Large intestine (tissue), 3 donors: ENCODE results near the gene TIAM2. TPM values are rescaled to one million over a fixed set of nuclear protein-coding genes. Genes with fewer than 3 reads are reported as not detected.

Experiments
- DNase-seq, 2 donors: peaks; one replicate each; pipeline versions ENCODE4 v3.0.0 to v3.0.0-alpha.2; 2013
- H3K27ac ChIP-seq: one replicate; pipeline ENCODE4 v1.5.1; 2013; ENCODE audit warnings: low read length
- H3K27me3 ChIP-seq: 2 replicates; pipeline ENCODE4 v1.6.1; 2013; ENCODE audit warnings: low read length; ENCODE audit not compliant: control insufficient read depth, insufficient read depth
- H3K36me3 ChIP-seq: 2 replicates; pipeline ENCODE4 v1.6.1; 2013; ENCODE audit warnings: low read length; ENCODE audit not compliant: control insufficient read depth, insufficient read depth
- H3K4me1 ChIP-seq: one replicate; pipeline ENCODE4 v1.6.1; 2013; ENCODE audit warnings: low read length; ENCODE audit not compliant: control insufficient read depth, insufficient read depth
- H3K4me3 ChIP-seq: one replicate; pipeline ENCODE4 v1.5.1; 2013; ENCODE audit warnings: low read length
- H3K9me3 ChIP-seq: one replicate; pipeline ENCODE4 v1.6.1; 2013; ENCODE audit warnings: mild to moderate bottlenecking, low read depth, low read length, moderate library complexity; ENCODE audit not compliant: control insufficient read depth
- WGBS: methylation state at CpG from one replicate; pipeline ENCODE4 v1.1.5; 2013; ENCODE audit warnings: low lambda C conversion rate; ENCODE audit not compliant: insufficient coverage; 5-methylcytosine and 5-hydroxymethylcytosine counted together
- polyA plus RNA-seq: library from polyadenylated mRNA; unstranded; fragments of 120-200 nt; gene quantifications from one replicate; pipeline ENCODE4 v1.2.1, GENCODE V29; 2013

Gene TIAM2
- polyA plus RNA-seq, 1 donor, result 16.3 TPM

DNA sequence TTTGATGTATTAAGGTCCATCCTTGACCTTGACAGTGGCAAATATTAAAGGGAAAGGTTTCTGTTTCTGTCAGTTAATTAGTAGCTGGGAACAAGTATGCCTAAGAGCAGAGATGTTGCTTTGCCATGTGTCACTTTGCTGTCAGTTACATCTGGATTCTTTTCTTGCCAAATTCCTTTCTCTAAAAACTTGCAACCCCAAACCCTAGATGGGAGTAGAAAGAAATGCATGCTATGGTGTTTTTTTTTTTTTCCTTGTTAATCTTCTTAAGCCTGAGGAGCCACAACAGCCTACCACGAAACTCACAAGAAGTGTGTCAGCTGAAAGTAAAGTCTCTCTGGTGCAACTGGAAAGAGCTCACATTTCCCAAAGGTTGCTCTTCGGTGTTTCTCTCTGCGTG, 250.7 kb downstream of the TIAM2 start:
- Histone ChIP-seq H3K9me3 (no peaks in the 10 kb centered on the region), H3K36me3 (peaks cover 40% of the 10 kb centered on the region), H3K27me3 (no peaks in the 10 kb centered on the region), H3K4me1 (no peaks in the 10 kb centered on the region), H3K4me3 (no peak overlapping the region), H3K27ac (no peak overlapping the region)
- no CpG with 5 or more reads among the region's 3 CpGs for WGBS
- DNase-seq, result no peak

DNA sequence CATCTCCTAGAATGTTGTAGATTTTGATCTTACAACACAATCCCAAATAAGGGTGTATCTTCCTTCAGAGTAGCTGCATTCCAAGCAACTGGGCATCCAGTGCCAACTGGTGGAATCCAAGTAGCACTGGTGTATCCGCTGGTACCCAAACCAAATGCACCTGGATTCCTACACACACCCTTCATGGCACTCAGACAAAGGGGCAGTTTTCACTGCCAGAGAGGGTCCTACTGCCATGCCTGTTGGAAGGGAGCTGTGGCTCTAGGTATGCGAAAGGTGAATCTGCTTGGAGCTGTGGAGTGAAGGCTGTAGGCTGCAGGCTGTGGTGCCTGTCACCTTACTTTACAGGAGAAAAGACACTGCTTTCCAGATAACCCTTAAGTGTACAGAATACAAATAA, 251.7 kb downstream of the TIAM2 start:
- Histone ChIP-seq H3K27me3 (no peaks in the 10 kb centered on the region), H3K27ac (no peak overlapping the region), H3K4me3 (no peak overlapping the region), H3K9me3 (no peaks in the 10 kb centered on the region), H3K4me1 (no peaks in the 10 kb centered on the region), H3K36me3 (peaks cover 47% of the 10 kb centered on the region)
- WGBS, result no CpG with 5 or more reads among the region's 2 CpGs
- DNase-seq, result no peak

DNA sequence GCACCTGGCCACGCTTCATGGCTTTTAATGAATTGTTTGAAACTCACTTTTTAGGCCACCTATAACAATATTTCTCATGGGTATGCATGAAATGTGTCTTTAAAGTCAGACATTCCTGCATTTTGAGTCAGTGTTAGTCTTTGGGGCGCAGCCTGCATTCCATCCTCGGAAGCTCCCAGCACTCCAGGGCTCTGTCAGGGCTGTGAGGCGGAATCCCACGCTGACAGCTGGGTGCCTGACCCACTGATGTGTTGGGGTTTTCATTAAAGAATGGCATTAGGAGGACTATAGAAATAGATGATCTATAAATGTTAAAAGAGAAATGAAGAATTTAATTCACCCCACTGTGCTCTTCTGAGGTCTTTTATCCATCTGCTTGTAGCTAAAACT, 252.5 kb downstream of the TIAM2 start:
- H3K9me3 ChIP-seq, result no peaks in the 10 kb centered on the region
- H3K27me3 ChIP-seq, result no peaks in the 10 kb centered on the region
- peaks cover 53% of the 10 kb centered on the region for H3K36me3 ChIP-seq
- no peak for DNase-seq
- H3K4me1 ChIP-seq, result no peaks in the 10 kb centered on the region
- no peak overlapping the region for H3K27ac ChIP-seq
- H3K4me3 ChIP-seq, result no peak overlapping the region
- 71% methylated on average over 3 of the region's 5 CpGs for WGBS

DNA sequence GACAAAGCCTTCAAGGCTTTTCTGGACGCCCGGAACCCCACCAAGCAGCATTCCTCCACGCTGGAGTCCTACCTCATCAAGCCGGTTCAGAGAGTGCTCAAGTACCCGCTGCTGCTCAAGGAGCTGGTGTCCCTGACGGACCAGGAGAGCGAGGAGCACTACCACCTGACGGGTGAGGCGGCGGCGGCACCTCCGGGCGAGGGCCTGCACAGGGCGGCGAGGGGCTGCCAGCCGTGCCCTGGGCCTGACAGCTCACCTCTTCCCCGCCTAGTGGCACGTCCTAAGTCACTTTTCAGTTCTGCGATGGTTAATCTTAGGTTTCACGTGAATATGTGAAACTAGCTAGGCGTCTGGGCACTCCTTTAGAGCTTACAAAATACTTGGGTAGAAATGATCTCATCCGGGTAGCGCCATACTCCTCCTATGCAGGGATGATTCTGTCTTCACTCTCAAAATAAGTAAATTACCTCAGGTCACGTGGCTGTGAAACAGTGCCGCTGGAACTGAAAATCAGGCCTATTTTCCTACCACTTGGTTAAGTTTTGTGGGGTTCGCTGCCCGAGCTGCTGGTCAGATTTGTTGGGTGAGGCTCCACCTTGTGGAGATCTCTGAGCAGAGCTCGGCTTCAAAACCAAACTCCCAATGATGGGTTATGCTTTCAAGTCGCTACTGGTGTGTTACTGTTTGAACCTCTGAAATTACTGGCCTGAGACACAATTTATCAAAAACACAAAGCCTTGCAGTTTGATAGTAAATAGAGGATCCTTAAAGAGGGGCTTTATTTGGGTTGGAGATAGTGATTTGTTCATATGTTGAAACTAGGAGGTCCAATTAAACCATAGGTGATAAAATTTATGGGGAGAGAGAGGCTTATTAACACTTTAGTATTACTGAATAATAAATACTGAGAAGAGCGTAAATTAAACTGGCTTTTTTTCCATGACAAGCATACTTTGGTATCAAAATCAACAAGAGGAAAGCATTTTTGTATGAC, 253.2 kb downstream of the TIAM2 start:
- Histone ChIP-seq H3K27me3 (no peaks in the 10 kb centered on the region), H3K9me3 (no peaks in the 10 kb centered on the region), H3K4me1 (no peaks in the 10 kb centered on the region), H3K27ac (no peak overlapping the region), H3K36me3 (peaks cover 58% of the 10 kb centered on the region), H3K4me3 (no peak overlapping the region)
- WGBS, result no CpG with 5 or more reads among the region's 30 CpGs
- DNase-seq, result peak; percentile 19 to 44

DNA sequence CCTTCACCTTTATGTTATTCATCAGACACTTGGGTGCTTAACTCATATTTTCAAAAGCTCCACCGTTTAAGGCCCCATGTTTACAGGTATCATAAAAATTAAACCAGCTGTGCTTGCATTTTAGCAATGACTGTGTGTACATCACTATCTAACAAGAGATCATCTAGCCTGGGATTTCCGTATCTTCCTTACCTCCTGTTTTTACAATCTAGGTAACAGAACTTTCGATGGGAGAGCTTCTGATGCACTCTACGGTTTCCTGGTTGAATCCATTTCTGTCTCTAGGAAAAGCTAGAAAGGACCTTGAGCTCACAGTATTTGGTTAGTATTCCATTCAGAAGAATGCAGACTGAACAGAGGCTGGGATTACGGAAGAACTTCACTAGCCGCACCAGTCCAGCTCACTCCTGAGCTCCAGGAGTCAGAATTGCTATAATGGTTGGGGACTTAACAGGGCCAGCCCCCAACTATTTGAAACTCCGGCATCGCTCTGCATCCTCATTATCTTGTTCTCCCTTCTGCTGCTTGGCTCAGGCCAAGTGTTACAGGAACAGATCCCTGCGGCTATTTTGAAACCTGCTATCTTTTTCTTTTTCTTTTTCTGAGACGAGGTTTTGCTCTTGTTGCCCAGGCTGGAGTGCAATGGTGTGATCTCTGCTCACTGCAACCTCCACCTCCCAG, 255.7 kb downstream of the TIAM2 start:
- 60% methylated on average over 1 of the region's 10 CpGs for WGBS
- H3K9me3 ChIP-seq, result no peaks in the 10 kb centered on the region
- peaks cover 72% of the 10 kb centered on the region for H3K36me3 ChIP-seq
- no peaks in the 10 kb centered on the region for H3K27me3 ChIP-seq
- H3K4me1 ChIP-seq, result no peaks in the 10 kb centered on the region
- no peak overlapping the region for H3K27ac ChIP-seq
- no peak for DNase-seq
- no peak overlapping the region for H3K4me3 ChIP-seq

DNA sequence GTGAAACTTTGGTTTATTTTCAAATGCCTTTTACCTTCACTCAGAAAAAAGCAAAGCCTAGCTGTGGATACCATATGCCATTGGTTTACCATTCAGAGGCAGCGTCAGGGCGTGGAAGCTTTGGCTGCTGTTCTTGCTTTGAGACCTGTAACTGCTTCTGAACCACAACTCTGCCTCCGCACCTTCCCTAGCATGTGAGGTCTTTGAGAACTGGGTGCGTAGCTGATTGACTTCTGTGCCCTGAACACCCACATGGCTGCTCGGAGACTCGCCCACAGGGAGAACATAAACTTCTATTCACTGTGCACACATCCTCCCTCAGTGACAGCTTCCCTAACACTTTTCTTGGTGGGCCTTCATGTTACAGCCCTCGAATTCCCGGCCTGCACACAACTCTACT, 257.5 kb downstream of the TIAM2 start:
- Histone ChIP-seq H3K4me3 (no peak overlapping the region), H3K27ac (no peak overlapping the region), H3K4me1 (no peaks in the 10 kb centered on the region), H3K36me3 (peaks cover 72% of the 10 kb centered on the region), H3K27me3 (no peaks in the 10 kb centered on the region), H3K9me3 (no peaks in the 10 kb centered on the region)
- no CpG with 5 or more reads among the region's 8 CpGs for WGBS
- DNase-seq, result no peak

DNA sequence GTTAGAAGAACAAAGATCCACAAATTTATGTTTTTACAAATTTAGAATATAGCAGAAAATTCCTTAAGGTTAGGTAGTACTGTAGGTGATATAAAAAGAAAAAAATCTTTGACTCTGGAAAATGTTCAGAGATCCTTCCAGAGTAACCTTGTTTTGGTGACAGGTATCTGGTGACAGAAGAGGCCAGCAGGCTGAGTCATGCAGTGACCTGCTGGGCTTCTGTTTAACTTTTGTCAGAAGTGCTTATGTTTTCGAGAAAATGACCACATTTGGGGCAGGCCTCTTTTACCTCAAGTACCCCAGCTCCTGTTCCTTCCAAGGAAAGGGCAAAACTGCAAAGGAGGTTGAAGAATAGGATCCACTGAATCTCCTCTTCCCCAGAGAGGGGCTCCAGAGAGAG, 258.2 kb downstream of the TIAM2 start:
- Histone ChIP-seq H3K27me3 (no peaks in the 10 kb centered on the region), H3K4me1 (no peaks in the 10 kb centered on the region), H3K9me3 (no peaks in the 10 kb centered on the region), H3K36me3 (peaks cover 73% of the 10 kb centered on the region), H3K4me3 (no peak overlapping the region), H3K27ac (no peak overlapping the region)
- no CpG with 5 or more reads among the region's 1 CpG for WGBS
- DNase-seq, result no peak

DNA sequence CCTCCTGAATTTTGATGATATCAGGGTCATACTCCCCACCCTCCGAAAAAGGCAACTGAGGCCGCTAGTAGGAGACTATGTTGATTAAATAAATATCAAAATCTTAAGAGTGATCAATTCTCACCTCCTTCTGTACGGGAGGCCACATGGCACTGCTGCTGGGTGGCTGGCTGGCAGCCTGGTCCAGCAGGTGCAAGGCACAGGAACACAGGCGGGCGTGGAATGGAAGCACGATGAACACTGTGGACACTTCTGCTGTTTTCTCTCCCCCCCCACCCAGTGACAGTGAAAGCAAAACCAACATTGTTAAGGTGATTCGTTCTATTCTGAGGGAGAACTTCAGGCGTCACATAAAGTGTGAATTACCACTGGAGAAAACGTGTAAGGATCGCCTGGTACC, 259.0 kb downstream of the TIAM2 start:
- Histone ChIP-seq H3K27ac (no peak overlapping the region), H3K27me3 (no peaks in the 10 kb centered on the region), H3K9me3 (no peaks in the 10 kb centered on the region), H3K36me3 (peaks cover 80% of the 10 kb centered on the region), H3K4me3 (no peak overlapping the region), H3K4me1 (no peaks in the 10 kb centered on the region)
- whole genome bisulfite sequencing, result no CpG with 5 or more reads among the region's 10 CpGs
- no peak for DNase-seq

DNA sequence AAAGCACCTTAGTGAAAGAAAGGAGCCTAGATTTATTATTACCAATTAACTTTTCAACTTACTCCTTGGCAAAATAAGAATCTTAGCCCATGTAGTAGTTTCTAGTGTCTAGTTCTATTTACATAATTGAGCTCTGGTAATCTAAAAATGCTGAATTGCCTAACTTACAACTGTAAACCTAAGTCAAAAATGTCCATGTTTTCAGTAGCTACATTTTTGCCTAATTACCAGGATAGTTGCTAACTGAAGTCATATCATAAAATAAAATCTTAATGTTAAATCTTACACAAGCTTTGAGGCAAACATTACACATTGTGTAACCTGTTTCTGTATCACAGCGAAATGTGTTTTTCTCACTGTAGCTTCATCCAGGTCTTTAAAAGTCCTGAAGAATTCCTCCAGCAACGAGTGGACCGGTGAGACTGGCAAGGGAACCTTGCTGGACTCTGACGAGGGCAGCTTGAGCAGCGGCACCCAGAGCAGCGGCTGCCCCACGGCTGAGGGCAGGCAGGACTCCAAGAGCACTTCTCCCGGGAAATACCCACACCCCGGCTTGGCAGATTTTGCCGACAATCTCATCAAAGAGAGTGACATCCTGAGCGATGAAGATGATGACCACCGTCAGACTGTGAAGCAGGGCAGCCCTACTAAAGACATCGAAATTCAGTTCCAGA, 261.1 kb downstream of the TIAM2 start:
- Histone ChIP-seq H3K36me3 (peaks cover 74% of the 10 kb centered on the region), H3K9me3 (no peaks in the 10 kb centered on the region), H3K4me1 (no peaks in the 10 kb centered on the region), H3K27ac (no peak overlapping the region), H3K4me3 (no peak overlapping the region), H3K27me3 (no peaks in the 10 kb centered on the region)
- no peak for DNase-seq
- WGBS, result no CpG with 5 or more reads among the region's 13 CpGs

DNA sequence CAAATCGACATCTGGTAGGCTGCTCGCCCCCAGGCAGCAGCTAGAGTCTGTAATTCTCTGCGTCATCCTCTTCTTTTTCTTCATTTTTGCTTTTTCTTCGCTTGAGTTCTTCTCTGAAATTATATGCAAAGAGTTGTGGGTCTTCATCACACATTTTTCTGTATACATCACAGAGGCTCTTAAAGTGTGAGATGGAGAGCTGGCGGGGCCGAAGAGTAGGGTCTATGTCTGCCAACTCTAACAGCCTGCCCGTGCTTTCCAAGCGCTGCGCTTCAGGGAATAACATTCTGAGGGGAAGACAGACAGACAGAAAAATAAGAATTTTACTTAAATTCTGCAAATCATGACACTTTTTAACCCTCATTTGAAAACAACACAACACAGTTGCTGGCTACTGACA, 262.7 kb downstream of the TIAM2 start:
- Histone ChIP-seq H3K9me3 (no peaks in the 10 kb centered on the region), H3K36me3 (peaks cover 63% of the 10 kb centered on the region), H3K27ac (no peak overlapping the region), H3K4me1 (no peaks in the 10 kb centered on the region), H3K27me3 (no peaks in the 10 kb centered on the region), H3K4me3 (no peak overlapping the region)
- DNase-seq, result no peak
- WGBS, result 100% methylated on average over 2 of the region's 9 CpGs
